Epidermal melanocyte (primary cell): ENCODE data around the gene KCNQ1.

Experiments
- DNase-seq: peaks from one replicate; pipeline ENCODE4 v3.0.0; 2011; ENCODE audit warnings: low spot score; ENCODE audit not compliant: insufficient read length

The KCNQ1 gene

GRCh38 chr11:2679011-2679676 lies 234.3 kb downstream of the KCNQ1 start:
- DNase-seq: no peak

DNA sequence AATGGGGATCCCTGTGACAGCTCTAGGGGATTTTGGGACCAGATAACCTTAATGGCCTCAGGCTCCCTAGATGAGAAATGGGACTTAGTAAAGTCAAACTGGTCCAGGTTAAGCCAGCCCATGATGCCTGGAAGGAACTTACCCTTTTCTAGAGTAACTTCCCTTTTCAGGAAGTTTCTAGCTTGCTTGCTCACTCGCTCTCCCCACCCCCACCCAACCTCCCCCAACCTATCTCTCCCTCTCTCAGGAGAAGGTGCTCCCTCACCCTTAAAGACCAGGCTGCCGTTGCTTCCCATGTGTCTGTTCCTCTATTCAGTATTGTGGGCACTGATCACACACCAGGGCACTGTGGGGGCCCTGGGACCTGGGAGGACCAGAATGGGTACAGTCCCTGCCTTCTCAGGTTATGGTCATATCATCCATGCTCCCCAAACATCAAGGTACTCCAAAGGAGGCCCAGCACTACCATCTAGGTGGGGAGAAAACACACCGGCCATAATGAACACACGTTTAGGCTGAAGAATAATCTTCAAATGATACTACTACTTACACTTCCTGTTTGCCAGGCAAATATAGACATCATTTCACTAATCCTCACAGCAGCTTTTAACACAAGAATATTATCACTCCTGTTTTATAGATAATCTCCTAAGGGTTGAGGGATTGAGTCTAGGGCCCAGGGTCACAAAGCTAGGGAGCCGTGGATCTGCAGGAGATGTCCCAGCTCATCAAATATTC lies 236.8 kb downstream of the KCNQ1 start:
- no peak for DNase-seq

DNA sequence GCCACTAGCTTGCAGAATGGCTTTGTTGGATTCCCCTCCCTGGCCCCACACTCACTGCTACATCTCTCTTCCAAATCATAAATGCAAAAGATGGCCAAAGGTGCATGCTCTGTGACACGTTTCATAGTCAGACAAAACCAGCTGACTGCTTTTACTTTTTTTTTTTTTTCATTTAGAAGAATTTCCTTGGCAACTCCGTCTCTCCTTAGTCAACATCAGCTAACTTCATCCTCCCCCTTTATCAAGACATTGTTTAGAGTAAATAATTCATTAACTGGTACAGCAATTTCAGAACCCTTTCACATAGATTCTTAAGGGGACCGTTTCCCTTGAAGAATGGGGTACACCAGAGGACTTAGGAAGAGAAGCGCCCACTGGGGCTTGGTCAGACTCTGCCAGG lies 239.0 kb downstream of the KCNQ1 start:
- no peak for DNase-seq

GRCh38 chr11:2684581-2684980 lies 239.8 kb downstream of the KCNQ1 start:
- DNase-seq: no peak

GRCh38 chr11:2685051-2685450 lies 240.2 kb downstream of the KCNQ1 start:
- DNase-seq: no peak

DNA sequence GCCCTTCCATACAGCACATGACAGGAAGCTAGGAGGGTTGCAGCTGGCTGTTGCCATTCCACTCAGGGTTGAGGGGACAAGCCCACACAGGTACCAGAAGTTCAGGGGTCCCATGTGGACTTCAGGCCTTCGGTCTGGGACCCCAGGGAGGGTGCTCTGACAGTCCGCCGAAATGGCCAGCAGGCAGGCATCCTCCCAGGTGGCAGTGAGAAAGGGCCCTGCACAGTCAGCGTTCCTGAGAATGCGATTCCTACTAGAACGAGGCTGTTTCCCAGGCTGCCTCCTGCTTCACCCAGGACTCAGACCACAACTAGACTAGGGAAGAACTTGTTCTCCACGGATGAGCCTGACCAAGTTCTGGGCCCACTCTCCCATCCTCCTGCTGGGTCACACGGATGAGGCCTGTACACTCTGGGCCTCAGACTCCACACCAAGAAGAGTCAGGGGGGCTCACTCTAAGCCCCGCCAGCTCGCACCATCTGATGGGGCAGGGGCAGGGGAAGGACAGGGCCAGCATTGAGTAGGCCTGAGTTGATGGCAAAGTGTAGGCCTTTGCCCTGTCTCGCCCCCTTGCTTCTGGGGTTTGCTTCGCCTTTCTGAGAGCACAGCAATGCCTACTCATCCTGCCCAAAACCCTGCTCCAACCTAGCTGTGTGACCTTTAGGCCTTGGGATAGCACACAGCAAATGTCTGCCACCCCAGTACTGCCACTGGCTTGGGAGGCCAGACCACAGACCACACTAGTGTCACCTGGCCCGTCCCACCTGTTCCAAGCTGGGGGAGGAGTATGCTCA lies 241.0 kb downstream of the KCNQ1 start:
- no peak for DNase-seq

DNA sequence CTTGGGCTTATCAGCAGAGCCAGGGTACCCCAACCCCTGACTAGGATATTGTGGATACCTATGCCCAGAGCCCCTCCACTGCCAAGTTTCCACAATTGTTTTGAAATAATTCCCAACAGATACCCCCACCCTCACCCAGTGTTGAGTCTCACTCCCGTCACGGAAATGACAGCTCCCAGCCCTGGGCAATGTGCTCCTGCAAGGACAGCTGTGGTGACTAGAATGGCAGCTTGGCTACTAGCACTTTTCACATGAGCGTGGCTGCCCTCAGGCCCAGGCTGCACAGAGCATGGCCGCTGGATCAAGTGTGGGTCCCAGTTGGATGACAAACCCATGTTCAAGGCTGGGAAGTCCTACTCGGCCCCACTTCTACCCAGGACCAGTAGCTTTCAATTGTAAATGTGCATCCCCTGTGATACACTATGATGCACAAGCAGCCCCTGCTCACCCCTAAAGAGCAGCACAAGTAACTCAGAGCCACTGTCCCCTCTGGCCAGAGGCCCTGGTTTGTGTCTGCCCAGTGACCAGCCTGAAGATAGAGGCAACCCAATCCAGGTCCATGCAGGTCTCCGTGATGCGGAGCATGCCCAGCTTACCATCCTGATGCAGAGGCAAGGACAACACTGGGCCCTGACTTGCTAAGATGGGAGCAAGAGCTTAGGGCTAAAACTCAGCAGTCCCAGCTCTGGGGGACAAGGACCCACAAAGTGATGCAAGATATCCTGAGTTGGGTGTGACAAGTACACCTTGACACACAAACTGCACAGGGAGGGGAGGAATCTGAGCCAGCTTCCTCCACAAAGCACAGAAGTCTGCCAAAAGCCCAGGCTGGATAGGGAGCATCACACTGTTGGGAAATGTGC lies 241.8 kb downstream of the KCNQ1 start:
- no peak for DNase-seq

DNA sequence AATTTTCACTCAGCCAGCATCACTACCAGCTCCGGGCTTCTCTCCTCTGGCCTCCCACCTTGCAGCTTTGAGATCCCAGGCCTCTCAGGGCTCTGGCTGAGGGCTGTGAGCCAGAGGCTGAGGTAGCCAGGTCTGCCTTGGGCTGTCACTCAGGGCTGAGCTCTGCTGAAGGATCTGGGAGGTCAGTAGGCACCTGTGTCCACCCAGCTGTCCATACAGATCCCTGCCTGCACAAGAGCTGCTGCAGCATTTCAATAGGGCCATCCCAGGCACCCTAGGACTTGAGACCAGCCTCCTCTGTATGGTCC lies 242.4 kb downstream of the KCNQ1 start:
- DNase-seq: no peak

- no peak for DNase-seq
Measured at GRCh38 chr11:2687782-2688191, 243.0 kb downstream of the KCNQ1 start.

DNA sequence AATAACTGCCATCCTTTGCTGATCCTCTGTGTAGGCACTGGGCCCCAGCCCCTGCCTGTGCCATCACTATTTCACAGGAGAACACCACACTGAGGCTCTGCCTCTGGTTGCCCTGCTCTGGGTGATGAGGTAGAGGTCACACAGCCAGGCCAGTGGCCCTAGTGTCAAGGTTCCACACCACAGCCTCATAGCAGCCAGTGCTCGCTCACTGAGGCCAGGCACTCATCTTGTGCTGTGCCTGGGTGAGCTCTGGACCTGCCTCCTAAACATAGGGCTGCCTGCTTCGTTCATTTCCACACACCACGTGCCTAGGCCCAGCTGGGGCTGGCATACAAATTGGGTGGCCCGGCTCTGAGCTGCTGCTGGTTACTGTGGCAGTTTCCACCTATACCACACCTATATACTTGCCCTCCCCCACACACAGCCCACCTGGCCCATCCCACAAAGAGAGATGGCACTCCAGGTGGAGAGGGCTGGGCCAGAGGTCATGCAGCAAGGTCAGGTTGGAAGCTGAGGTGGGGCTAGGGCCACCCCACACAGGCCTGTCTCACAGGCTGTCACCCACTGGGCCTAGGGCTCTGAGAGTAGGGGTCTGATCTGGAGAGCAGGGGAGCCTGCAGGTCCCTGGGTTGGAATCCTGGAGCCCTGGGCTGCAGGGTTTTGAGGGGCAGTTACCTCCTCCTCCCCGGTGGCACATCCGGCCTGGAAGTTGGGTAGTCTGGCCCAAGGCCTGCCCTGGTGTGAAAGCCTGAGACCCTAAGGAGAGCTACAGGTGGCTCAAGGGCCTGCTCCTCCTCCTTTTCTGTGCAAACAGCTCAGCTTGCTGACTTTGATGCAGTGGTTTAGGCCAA lies 243.8 kb downstream of the KCNQ1 start:
- no peak for DNase-seq

DNA sequence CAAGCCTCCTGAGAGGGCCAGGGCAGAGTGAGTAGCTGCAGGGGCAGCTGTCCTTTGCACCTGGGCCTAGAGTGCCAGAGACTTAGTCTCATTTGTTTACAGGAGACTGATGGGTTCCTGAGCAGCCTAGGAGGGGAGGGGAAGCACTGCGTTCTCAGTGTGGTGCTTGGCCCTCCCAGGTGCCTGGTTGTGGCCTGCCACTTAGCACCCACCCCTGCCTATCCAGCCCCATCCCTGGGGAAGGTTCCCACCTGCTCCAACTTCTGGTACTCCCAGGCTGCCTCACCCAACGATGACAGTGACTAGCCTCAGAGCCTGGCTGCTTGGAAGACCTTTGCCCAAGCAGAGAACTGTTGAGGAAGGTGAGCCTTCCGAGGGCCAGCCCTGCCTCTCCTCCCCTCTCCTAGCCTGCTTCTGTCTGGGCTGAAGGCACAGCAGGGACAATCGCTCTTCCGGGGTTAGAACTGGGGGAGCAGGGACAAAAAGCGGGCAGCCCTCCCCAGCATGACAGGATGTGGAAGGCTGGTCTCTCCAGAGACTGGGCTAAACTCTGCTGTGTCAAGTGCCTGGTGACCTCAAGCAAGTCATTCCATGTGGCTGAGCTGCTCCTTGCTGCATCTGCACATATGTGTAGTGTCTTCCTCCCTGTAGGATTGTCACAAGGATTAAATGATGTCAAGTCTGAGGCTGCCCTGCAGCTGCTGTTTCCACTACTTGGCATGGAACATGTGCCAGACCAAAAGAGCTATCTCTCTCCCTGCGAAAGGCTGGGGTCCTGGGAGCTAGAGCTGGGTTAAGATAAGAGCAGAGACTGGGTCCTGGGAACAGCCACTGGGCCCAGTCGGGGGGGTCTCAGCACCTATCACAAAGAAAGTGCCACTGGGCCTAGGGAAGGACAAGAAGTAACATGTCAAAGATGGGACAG lies 245.1 kb downstream of the KCNQ1 start:
- DNase-seq: no peak

DNA sequence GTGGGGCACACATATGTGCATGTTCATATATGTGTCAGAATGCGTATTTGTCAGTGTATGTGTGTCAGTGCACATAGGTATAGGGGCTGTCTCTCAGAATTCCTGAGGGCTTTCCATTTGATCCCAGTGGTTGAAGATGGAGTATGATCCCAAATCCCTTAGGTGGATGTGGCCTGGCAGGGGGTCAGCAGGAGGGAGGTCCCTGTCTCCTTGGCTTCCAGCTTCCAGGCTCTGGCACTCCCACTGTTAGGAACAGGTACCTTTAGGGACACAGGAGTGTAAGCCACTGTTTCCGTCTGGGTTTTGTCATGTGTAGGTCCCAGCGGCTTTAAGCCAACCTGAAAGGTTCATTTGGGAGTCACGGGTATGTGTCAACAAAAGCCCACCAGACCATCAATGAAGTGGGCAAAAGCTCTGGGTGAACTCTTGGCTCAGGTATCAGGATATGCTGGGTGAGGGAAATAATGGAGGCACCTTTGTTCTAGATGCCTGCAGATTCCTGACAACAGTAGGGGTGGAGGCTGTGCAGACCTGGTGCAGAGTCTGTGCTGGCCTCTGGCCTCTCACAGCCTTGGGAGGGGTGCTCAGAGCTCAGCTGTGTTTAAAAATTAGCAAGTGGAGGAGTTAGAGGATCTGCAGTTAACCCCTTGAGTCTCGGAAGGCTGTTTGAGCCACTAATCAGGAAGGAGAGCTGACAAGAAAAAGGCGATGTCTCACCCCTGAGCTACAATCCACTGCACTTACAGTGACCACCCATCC lies 246.0 kb downstream of the KCNQ1 start:
- no peak for DNase-seq

- DNase-seq: no peak
Measured at GRCh38 chr11:2691355-2691761, 246.6 kb downstream of the KCNQ1 start.

DNA sequence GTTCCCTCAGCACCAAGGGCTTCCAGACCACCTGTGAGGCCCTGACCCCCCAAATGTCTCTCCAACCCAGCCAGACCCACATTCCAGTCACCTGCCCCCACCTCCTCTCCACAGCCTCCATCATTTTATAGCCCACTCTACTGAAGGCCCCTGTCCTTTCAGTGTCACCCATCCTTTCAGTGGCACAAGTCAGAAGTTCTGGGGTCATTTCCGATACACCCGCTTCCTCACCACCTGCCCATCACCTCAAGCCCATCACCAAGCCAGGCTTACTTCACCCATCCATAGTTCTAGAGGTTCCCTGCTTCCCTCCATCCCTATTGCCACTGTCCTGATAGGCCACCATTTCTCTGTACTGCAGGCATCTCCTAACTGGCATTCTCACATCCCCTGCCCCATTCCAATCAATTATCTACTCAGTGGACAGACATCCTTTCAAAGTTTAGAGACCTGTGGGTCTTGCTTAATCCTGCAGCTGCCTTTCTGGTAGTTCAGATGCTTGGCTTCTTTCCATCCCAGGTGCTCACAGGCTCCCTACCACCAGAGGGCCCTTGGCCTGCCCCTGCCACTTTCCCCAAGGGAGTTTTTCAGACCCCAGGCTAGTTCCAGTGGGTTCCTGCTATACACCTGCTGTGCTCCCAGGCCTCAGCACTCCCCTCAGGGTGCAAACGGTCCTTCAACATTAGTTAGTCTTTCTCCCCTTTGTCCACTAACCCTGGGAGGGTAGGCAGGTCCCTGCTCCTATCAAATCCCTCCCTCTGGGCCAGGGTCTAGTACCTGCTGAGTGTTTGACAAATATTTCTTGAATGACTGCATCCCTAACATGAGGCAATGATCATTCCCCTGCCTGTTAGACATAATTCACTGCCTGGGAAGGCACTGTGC lies 247.4 kb downstream of the KCNQ1 start:
- DNase-seq: no peak

GRCh38 chr11:2693271-2694261 lies 248.8 kb downstream of the KCNQ1 start:
- DNase-seq: no peak

DNA sequence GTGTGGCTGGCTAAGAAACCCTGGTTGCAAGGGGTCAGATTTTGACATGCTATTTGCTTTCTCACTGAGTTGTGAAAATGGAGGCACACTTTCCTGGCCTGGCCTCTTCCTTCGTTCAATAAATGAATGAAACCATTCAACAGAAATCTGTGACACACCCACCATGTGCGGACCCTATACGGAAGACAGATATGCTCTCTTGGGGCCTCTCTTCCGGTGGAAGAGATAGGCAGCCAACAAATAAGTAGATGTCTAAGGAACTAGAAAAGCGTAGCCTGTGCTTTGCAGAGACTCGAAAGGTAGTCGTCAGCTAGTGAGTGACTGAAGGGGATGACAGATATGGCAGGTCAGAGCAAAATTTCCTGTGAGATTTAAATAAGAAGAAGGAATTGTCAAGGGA lies 249.7 kb downstream of the KCNQ1 start:
- no peak for DNase-seq
